GM19324 (cell line): Measurements from ENCODE around the gene CDC37.
"Not testable (repeated sequence)": the region's sequence is repeated elsewhere in the genome, so short reads cannot be mapped to it uniquely, and the experiment has no call there.

ENCODE experiments used
- ATAC-seq: cut with Tn5 transposase; IDR thresholded peaks from one replicate; pipeline ENCODE4 v1.9.1; 2021; ENCODE audit warnings: mild to moderate bottlenecking, moderate library complexity; ENCODE audit not compliant: unreplicated experiment, low FRiP score

The CDC37 gene

GRCh38 chr19:10398819-10399218, 4.5 kb downstream of the CDC37 start:
- ATAC-seq = no peak

GRCh38 chr19:10395917-10396316, 7.4 kb downstream of the CDC37 start:
- ATAC-seq = no peak

GRCh38 chr19:10395436-10395835, 7.9 kb downstream of the CDC37 start:
- no peak for ATAC-seq

- ATAC-seq = no peak
Measured at GRCh38 chr19:10395003-10395402, 8.3 kb downstream of the CDC37 start.

- no peak for ATAC-seq
Measured at GRCh38 chr19:10393137-10393536, 10.2 kb downstream of the CDC37 start.

- no peak for ATAC-seq
Measured at GRCh38 chr19:10392120-10392519, 11.2 kb downstream of the CDC37 start.

- ATAC-seq = no peak
Measured at GRCh38 chr19:10390652-10391286, 12.6 kb downstream of the CDC37 start.

- ATAC-seq = no peak
Measured at GRCh38 chr19:10389863-10390262, 13.5 kb downstream of the CDC37 start.

GRCh38 chr19:10388957-10389356, 14.4 kb downstream of the CDC37 start:
- no peak for ATAC-seq

GRCh38 chr19:10384580-10384979, 18.8 kb downstream of the CDC37 start:
- ATAC-seq = no peak

GRCh38 chr19:10383223-10383499, 20.2 kb downstream of the CDC37 start:
- not testable (repeated sequence) for ATAC-seq

GRCh38 chr19:10380313-10381102, 22.8 kb downstream of the CDC37 start, which contains the start of gene TYK2:
TYK2 (minus strand) TSS chr19:10380572; CDS start chr19:10378406, 2,166 bp downstream.
- ATAC-seq = peak; percentile 95

GRCh38 chr19:10379880-10380312, 23.4 kb downstream of the CDC37 start:
- ATAC-seq = no peak

- no peak for ATAC-seq
Measured at GRCh38 chr19:10378124-10378523, 25.2 kb downstream of the CDC37 start.

- not testable (repeated sequence) for ATAC-seq
Measured at GRCh38 chr19:10377140-10377640, 26.2 kb downstream of the CDC37 start.

- no peak for ATAC-seq
Measured at GRCh38 chr19:10374931-10375330, 28.4 kb downstream of the CDC37 start.

GRCh38 chr19:10372690-10373089, 30.7 kb downstream of the CDC37 start:
- no peak for ATAC-seq

GRCh38 chr19:10368101-10368803, 35.1 kb downstream of the CDC37 start:
- no peak for ATAC-seq

GRCh38 chr19:10366950-10367512, 36.3 kb downstream of the CDC37 start:
- ATAC-seq = not testable (repeated sequence)

- no peak for ATAC-seq
Measured at GRCh38 chr19:10365518-10365917, 37.8 kb downstream of the CDC37 start.

- ATAC-seq = no peak
Measured at GRCh38 chr19:10364644-10365043, 38.7 kb downstream of the CDC37 start.
